GM19351 (cell line): ENCODE measurements around the gene WNT1.

ENCODE experiments used
- ATAC-seq: cut with Tn5 transposase; IDR thresholded peaks from one replicate; pipeline ENCODE4 v1.9.1; 2021; ENCODE audit warnings: mild to moderate bottlenecking, moderate library complexity; ENCODE audit not compliant: unreplicated experiment

WNT1 gene

GRCh38 chr12:48960834-48961233 is 17.3 kb upstream of the WNT1 start:
- ATAC-seq: no peak

- ATAC-seq: no peak
Observed at GRCh38 chr12:48961331-48961730, 16.8 kb upstream of the WNT1 start.

DNA sequence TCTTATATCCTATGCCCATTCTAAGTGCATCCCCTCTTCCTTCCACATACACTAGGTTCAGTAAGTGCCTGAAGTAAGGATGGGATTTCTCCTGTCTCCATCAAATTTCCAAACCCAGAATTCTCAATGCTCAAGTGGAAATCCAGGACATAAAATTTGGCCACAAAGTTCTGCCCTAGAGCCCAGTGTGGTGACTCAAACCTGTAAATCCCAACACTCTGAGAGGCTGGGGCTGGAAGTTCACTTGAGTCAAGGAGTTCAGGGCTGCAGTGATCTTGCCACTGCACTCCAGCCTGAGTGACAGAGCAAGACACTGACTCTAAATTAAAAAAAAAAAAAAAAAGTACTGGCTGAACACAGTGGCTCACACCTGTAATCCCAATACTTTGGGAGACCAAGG is 16.3 kb upstream of the WNT1 start:
- no peak for ATAC-seq

DNA sequence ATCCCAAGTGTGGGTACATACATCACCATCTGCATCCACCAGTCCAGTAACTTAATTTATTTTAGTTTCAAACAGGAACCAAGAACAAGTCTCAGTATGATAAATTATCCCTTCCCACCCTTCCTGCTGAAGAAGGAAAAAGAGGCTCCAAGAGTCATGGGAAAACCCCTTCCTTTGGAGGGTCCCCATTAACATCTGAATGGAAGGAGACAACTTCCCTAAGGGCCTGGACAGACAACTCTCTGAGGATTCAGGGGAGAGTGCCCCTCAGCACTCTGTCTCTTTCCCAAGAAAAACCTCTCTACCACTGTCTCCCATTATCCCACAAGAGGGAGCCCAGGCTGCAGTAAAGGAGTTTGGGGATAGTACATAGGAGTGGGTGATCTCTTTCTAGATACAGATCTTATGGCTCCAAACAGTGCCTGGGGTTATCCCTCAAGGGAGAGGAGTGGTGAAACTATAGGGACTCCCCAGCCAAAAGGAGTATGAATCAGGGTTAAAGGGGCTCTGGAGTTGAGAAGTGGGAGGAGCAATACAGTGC is 12.8 kb upstream of the WNT1 start:
- no peak for ATAC-seq

GRCh38 chr12:48966177-48966895 is 11.8 kb upstream of the WNT1 start:
- no peak for ATAC-seq

DNA sequence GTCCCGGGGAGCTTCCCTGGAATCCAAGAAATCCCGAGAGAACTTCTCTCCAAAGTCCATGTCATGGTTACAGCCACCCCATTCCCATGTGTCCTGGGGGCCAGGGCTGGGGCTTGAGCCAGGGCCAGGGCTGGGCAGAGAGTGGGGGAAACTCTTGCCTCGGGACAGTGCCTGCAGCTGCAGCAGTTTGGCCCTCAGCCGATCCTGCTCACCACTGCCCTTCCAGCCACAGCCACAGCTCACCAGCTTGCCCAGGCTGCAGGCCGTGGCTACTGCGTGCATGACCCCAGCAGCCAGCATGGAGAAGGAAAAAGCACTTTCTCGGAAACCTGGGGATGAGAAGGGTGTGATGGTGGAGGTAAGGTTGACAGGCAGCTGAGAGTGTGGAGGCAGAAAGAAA is 10.1 kb upstream of the WNT1 start:
- ATAC-seq: no peak

- no peak for ATAC-seq
Observed at GRCh38 chr12:48968467-48968866, 9.7 kb upstream of the WNT1 start.

DNA sequence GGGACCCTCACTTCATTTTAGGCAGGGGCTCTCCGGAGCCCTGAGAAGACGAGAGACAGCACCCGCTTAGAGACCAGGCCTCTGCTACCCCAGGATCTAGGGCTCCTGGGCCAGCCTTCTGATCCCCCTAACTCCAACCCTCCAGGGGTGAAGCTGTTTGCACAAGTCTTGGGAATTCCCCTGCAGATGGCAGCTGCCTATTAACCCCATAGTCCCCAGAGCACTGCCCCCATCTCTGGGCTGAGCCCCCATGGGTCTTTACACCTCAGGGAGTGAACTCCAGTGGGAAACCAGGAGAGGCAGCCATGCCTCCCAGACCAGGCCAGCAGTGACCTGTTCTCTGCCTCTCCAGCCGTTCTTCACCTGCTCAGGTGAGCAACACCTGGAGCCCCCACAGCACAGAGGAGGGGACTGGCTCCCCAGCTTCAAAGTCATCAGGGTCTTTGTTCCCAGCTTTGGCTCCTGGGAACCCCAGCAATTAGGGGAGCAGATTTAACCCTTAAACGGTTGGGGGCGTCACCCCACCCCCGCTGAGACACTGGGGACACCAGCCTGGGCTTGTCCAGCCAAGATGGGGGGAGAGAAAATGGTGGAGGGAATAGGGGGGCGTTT is 8.9 kb upstream of the WNT1 start:
- ATAC-seq: no peak

DNA sequence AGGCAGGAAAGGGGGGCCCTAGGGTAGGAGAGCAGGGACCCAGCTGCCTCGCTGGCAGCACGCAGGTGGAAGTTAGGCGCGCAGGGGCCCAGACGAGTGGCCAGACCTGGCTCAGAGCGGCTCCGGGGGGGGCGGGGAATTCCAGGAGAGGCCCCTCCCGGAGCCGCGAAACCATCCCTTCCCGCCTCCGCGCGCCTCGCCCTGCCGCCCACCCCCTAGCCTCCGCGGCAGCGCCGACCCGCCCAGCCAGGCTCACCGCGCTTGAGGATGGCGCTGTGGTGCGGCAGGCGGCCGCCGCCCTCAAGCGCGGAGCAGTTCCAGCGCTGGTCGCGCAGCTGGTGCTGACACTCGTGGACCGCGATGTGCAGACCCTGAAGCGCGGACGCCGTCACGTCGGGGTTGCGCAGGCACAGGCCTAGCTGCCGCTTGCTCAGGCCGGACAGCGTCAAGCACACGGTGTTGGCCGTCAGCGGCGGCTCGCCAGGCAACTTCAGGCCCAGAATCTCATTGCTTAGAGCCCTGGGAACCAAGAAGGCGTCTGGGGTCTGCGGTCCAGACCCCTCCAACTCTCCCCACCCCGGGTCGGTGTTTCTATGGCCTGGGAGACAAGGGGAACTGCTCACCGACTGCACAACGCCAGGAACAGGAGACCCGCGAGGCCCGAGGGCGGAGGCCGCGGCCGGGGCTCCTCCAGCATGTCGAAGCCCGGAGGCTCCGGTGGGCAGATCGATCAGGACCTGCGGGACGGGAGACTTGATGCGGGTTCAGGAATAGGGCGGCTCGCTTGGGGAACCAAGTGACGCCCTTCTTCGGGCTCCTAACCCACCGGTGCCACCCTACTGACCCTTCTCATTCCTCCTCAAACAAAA is 8.1 kb upstream of the WNT1 start:
- no peak for ATAC-seq

- no peak for ATAC-seq
Observed at GRCh38 chr12:48970702-48971334, 7.3 kb upstream of the WNT1 start.

DNA sequence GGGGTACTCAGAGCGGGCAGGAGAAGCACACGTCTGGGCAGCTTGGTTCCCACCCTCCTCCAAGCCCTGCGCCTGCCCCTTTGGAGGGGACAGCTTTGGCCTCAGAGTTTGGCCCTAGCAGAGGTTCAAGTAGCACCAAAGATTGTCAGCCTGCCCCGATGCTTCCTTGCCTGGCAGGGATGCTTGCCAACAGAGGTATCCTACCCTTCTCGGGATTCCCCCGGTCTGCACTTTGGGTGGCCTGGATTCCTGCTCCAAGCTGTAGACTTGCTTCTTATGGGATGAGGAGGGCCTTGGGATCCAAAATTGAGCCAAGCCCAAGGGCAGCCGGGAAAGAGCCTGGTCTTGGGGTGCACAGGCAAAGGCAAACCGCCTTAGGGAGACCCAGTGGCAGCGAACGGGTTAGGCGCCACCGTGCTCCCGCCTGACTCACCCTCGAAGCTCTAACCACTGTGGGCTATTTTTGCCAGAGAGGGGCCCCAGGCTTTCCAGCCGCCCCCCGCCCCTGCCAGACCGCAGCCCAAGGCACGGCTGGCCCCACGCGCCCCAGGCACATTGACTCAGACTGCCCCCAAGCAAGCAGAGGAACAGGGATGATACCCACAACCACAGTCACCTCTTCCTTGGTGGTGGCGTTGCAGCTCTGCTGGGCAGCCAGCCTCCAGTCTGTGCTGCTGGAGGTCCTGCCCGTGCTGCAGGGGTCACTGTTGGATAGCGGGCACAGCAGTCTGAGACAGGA is 5.7 kb upstream of the WNT1 start:
- ATAC-seq: no peak

- no peak for ATAC-seq
Observed at GRCh38 chr12:48972952-48973483, 5.1 kb upstream of the WNT1 start.

DNA sequence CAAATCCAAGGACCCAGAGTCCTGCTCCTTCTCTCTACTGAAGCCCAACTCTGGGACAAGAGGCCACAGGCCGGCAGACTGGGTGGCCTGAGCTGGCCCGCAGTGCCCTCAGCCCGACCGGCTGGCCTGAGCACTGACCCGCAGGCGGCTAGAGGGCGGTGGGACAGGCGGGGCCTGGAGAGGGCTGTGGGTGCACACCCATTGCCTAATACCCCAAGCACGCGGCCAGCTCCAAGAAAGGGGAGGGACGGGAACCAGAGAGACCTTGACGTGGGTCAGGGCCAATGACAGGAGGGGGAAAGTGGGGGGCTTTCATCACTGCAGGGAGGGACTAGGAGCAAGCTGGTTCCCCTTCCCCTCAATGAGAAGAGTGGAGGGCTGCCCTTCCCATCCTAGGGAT is 4.6 kb upstream of the WNT1 start:
- ATAC-seq: no peak

- no peak for ATAC-seq
Observed at GRCh38 chr12:48973941-48974673, 4.0 kb upstream of the WNT1 start.

GRCh38 chr12:48977290-48978281 is 536 bp upstream of the WNT1 start:
- peak; percentile 24 for ATAC-seq

DNA sequence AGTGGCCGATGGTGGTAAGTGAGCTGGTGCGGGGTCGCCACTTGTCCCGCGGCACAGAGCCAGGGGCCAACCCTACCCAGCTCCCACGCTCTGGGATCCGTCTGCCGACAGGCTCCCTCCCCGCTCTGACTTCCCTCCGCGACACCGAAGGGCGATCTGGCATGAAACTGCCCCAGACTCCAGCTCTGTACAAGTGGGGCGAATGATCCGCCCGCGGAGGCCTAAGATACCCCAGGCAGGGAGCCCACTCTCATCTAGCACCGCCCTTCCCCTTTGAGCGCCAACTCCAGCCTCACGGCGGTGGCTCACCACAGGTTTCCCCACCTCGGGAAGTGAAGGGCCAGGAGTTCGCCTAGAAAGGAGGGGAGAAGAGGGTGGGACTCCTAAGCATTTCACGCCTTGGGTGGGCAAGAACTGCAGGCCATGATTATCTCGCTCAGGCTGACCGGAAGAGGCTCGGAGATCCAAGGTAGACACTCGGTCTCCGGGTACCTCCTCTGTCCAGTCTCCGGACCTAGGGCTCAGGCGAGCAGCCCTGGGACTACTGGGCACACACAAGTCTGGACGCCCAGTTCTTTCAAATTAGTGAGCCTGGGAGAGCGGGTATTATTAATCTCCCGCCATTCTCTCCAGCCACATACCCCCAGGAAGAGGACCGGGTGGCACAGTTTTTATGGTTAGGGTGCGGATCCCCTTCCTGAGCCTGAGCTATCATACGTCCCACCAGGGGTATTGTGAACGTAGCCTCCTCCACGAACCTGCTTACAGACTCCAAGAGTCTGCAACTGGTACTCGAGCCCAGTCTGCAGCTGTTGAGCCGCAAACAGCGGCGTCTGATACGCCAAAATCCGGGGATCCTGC is 849 bp downstream of the WNT1 start:
- no peak for ATAC-seq

- ATAC-seq: no peak
Observed at GRCh38 chr12:48979602-48980388, 1.7 kb downstream of the WNT1 start.
